Activated T-helper 2 cell treated with anti-CD3 and anti-CD28 coated beads, Interferon-gamma antibody, Interleukin-2, Interleukin-4, amounts not matched to agents 10 μg/mL and 5 μg/mL and 100 μg/mL, durations not matched to agents 14 hours and 24 hours and 36 hours (primary cell): ENCODE data around the gene ZNF613. TPM values are rescaled to one million over a fixed set of nuclear protein-coding genes. Genes with fewer than 3 reads are reported as not detected.
"Not testable (repeated sequence)": the region's sequence is repeated elsewhere in the genome, so short reads cannot be mapped to it uniquely, and the experiment has no call there.

Experiments
- DNase-seq: peaks from one replicate; pipeline ENCODE4 v3.0.0; 2021; ENCODE audit warnings: low spot score
- H3K27ac Mint-ChIP-seq: one replicate; pipeline ENCODE4 v1.8.0; 2021; ENCODE audit warnings: mixed read lengths
- H3K27me3 Mint-ChIP-seq: one replicate; pipeline ENCODE4 v1.8.0; 2021; ENCODE audit warnings: low read depth, mixed read lengths
- H3K36me3 Mint-ChIP-seq: one replicate; pipeline ENCODE4 v1.8.0; 2021; ENCODE audit warnings: low read depth, mixed read lengths
- H3K4me1 Mint-ChIP-seq: one replicate; pipeline ENCODE4 v1.8.0; 2021; ENCODE audit warnings: low read depth, mixed read lengths
- H3K4me3 Mint-ChIP-seq: one replicate; pipeline ENCODE4 v1.8.0; 2021; ENCODE audit warnings: low read depth, mild to moderate bottlenecking, moderate library complexity, mixed read lengths
- H3K9me3 Mint-ChIP-seq: one replicate; pipeline ENCODE4 v1.8.0; 2021; ENCODE audit warnings: mixed read lengths
- intact Hi-C: fragments of 100-400 bp; cut with micrococcal nuclease; formaldehyde crosslinking; loops from one replicate; pipeline ENCODE4 v1.15.1; 2023
- total RNA-seq: library from RNA; stranded (reverse); gene quantifications from 2 replicates; pipeline ENCODE4 v1.2.3, GENCODE V29; 2022

The ZNF613 gene
- total RNA-seq, 1 donor from 2014 or later, result 3.6 TPM

DNA sequence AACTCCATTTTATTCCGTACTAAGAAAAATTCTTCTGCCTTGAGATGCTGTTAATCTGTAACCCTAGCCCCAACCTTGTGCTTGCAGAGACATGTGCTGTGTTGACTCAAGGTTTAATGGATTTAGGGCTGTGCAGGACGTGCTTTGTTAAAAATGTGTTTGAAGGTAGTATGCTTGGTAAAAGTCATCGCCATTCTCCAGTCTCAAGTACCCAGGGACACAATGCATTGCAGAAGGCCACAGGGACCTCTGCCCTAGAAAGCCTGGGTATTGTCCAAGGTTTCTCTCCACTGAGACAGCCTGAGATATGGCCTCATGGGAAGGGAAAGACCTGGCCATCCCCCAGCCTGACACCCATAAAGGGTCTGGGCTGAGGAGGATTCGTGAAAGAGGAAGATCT is 30.6 kb downstream of the ZNF613 start:
- H3K4me3 Mint-ChIP-seq, DNase-seq, H3K27me3 Mint-ChIP-seq, H3K27ac Mint-ChIP-seq, H3K4me1 Mint-ChIP-seq, intact Hi-C loops: not testable (repeated sequence)
- Mint-ChIP-seq H3K36me3 (peaks cover 12% of the 10 kb centered on the region), H3K9me3 (peaks cover 73% of the 10 kb centered on the region)

DNA sequence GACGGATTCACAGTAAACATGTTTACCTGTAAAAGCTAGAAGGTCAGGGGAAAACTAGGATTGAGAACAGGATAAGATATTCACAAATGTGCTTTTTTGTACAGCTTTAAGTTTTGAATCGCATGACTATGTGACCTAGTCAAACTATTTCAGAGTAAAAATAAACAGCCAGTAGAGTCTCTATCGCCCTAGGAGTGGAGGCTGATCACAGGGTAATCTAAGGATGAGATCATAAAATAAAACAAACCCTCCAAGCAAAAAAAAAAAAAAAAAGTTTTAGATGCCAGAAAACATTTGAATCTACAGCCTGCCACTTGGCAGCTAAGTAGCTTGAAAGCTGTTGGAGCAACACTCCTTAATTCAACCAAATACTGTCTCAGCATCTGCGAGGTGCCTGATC is 32.5 kb downstream of the ZNF613 start:
- Mint-ChIP-seq H3K27me3 (no peaks in the 10 kb centered on the region), H3K4me1 (no peaks in the 10 kb centered on the region), H3K9me3 (peaks cover 75% of the 10 kb centered on the region), H3K27ac (no peak overlapping the region), H3K4me3 (no peak overlapping the region), H3K36me3 (peaks cover 29% of the 10 kb centered on the region)
- intact Hi-C loops, result no loop called here
- DNase-seq, result no peak

DNA sequence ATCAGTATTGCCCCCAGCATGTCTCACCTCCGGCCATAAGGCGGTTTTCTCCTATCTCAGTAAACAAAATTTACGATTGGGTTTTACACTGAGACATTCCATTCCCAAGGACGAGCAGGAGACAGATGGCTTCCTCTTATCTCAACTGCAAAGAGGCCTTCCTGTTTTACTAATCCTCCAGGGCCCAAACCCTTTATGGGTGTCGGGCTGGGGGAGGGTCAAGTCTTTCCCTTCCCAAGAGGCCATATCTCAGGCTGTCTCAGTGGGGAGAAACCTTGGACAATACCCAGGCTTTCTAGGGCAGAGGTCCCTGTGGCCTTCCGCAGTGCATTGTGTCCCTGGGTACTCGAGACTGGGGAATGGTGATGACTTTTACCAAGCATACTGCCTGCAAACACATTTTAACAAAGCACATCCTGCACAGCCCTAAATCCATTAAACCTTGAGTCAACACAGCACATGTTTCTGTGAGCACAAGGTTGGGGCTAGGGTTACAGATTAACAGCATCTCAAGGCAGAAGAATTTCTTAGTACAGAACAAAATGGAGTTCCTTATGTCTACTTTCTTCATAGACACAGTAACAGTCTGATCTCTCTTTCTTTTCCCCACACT is 33.5 kb downstream of the ZNF613 start:
- DNase-seq, H3K27ac Mint-ChIP-seq, intact Hi-C loops, H3K27me3 Mint-ChIP-seq, H3K4me1 Mint-ChIP-seq, H3K4me3 Mint-ChIP-seq: not testable (repeated sequence)
- peaks cover 81% of the 10 kb centered on the region for H3K9me3 Mint-ChIP-seq
- peaks cover 39% of the 10 kb centered on the region for H3K36me3 Mint-ChIP-seq

DNA sequence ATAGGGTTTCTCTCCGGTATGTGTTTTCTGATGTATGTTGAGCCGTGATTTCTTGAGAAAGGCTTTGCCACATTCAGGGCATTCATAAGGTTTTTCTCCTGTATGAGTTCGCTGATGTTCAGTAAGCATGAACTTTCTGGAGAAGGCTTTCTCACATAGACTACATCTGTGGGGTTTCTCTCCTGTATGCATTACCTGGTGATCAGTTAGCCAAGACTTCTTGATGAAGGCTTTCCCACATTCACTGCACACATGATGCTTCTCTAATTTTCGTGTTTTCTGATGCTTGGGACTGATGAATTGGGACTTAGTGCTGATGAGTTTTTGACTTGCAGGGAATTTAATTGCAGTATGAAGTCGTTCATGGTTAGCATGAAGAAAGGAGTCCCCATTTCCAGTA is 38.3 kb downstream of the ZNF613 start:
- H3K36me3 Mint-ChIP-seq, result peaks cover 79% of the 10 kb centered on the region
- intact Hi-C loops, result no loop called here
- no peak for DNase-seq
- no peak overlapping the region for H3K4me3 Mint-ChIP-seq
- H3K27ac Mint-ChIP-seq, result no peak overlapping the region
- peaks cover 74% of the 10 kb centered on the region for H3K9me3 Mint-ChIP-seq
- H3K4me1 Mint-ChIP-seq, result no peaks in the 10 kb centered on the region
- no peaks in the 10 kb centered on the region for H3K27me3 Mint-ChIP-seq

DNA sequence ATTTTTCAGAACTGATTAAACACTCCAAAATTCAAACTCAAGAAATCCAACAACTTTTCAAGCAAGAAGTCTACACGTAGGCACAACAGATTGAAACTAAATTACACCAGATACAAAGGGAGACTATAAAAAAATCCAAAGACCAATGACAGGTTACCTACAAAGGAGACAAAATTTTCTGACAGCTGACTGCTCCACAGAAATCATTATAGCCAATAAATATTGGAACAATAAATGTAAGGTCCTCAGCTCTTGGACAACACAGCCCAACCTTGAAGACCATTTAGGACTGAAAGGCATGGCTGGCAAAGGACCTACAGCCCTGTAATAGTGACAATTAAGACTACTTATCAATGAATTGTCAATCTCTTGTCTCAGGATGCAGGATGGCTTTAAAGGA is 43.4 kb downstream of the ZNF613 start:
- peaks cover 87% of the 10 kb centered on the region for H3K36me3 Mint-ChIP-seq
- H3K27me3 Mint-ChIP-seq, result no peaks in the 10 kb centered on the region
- H3K9me3 Mint-ChIP-seq, result peaks cover 74% of the 10 kb centered on the region
- no peak overlapping the region for H3K4me3 Mint-ChIP-seq
- no peaks in the 10 kb centered on the region for H3K4me1 Mint-ChIP-seq
- intact Hi-C loops, result no loop called here
- no peak for DNase-seq
- H3K27ac Mint-ChIP-seq, result no peak overlapping the region

DNA sequence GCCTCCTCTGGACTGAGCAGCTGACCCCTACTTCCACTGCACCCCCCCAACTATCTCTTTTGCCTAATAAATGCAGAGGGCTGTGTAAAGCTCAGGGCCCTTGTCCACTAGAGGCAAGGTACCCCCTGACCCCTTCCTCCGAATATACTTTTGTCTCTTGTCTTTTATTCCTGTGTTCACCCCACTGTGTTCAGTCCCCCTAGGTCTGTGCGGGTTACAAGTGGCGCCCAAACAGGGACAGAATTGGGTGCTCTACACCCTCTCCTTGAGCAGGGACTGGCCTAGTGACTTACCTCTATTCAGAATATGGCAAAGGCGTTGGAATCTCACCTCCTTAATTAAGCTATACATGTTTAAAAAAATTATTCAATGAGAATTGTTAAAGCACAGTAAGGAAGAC is 44.4 kb downstream of the ZNF613 start:
- Mint-ChIP-seq H3K27ac (no peak overlapping the region), H3K4me1 (no peaks in the 10 kb centered on the region), H3K36me3 (peaks cover 85% of the 10 kb centered on the region), H3K9me3 (peaks cover 78% of the 10 kb centered on the region), H3K27me3 (no peaks in the 10 kb centered on the region), H3K4me3 (no peak overlapping the region)
- DNase-seq, result no peak
- intact Hi-C loops, result no loop called here

DNA sequence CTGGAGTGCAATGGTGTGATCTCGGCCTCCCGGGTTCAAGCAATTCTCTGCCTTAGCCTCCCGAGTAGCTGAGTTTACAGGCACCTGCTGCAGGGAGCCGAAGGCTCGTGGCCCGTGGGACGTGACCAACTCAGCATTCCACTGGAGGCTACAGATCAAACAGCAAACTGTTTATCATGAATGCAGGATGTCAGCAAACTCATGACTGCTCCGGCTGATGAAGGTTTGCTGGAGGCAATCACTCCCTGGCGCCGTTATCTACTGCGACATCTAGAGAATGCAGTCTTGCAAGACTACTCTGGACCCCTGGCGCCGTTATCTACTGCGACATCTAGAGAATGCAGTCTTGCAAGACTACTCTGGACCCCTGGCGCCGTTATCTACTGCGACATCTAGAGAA is 48.5 kb downstream of the ZNF613 start:
- H3K27me3 Mint-ChIP-seq, intact Hi-C loops, H3K4me1 Mint-ChIP-seq, H3K27ac Mint-ChIP-seq, H3K4me3 Mint-ChIP-seq, DNase-seq: not testable (repeated sequence)
- Mint-ChIP-seq H3K9me3 (peaks cover 89% of the 10 kb centered on the region), H3K36me3 (peaks cover 92% of the 10 kb centered on the region)

DNA sequence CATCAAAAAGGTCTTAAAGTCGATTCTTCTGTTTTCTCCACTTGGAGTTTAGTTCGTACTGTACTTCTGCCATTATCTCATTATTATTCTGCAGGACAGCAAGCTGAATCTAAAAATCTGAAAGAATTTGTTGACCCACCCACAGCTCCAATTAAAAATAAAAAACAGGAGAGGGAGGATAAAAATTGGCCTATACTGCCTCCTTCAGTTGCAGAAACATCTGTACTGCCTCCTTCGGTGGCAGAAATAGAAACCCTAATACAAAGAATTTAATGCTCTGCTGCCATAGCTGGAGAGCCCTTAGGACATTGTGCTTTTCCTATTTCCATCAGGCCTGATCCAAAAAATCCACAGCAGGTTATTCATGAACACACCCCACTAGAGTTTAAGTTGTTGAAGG is 49.6 kb downstream of the ZNF613 start:
- DNase-seq, result no peak
- Mint-ChIP-seq H3K9me3 (peaks cover 89% of the 10 kb centered on the region), H3K27ac (no peak overlapping the region), H3K36me3 (peaks cover 92% of the 10 kb centered on the region), H3K27me3 (no peaks in the 10 kb centered on the region), H3K4me1 (no peaks in the 10 kb centered on the region), H3K4me3 (no peak overlapping the region)
- intact Hi-C loops, result no loop called here

DNA sequence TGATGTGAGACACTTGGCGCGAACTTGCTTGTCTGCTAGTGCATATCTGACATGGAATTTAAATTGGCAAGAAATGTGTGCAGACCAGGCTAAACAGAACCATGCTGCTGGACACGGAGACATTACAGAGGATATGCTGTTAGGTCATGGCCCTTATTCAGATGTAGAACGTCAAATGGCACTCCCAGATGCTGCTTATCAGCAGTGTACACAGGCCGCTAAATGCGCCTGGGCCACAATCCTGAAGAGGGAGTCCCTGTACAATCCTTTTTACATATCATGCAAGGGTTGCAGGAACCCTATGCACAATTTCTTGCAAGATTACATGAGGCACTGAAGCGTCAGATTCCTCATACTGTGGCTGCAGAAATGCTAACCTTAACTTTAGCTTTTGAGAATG is 50.1 kb downstream of the ZNF613 start:
- peaks cover 90% of the 10 kb centered on the region for H3K36me3 Mint-ChIP-seq
- intact Hi-C loops, result no loop called here

DNA sequence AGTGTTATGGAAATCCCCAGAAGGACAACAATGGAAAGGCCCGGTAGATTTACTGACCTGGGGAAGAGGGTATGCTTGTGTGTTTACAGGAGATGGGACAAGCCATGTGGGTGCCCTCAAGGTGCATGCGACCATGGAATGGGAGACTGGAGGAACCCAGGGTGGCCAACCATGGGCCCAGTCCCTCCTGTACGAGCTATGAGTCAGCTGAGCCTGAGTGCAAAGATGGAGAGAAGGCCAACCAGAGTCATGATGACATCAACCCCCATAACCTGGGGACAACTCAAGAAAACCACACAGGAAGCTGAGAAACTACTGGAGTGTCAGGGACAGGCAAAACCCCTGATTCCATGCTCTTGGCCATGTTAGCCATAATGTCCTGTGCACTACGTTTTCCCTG is 51.6 kb downstream of the ZNF613 start:
- intact Hi-C loops, result no loop called here
- H3K9me3 Mint-ChIP-seq, result peaks cover 91% of the 10 kb centered on the region

More for the DNA sequence above, 50.1 kb downstream of the ZNF613 start:
- no peak for DNase-seq
- Mint-ChIP-seq H3K27me3 (no peaks in the 10 kb centered on the region), H3K9me3 (peaks cover 88% of the 10 kb centered on the region), H3K4me3 (no peak overlapping the region), H3K27ac (no peak overlapping the region), H3K4me1 (no peaks in the 10 kb centered on the region)

DNA sequence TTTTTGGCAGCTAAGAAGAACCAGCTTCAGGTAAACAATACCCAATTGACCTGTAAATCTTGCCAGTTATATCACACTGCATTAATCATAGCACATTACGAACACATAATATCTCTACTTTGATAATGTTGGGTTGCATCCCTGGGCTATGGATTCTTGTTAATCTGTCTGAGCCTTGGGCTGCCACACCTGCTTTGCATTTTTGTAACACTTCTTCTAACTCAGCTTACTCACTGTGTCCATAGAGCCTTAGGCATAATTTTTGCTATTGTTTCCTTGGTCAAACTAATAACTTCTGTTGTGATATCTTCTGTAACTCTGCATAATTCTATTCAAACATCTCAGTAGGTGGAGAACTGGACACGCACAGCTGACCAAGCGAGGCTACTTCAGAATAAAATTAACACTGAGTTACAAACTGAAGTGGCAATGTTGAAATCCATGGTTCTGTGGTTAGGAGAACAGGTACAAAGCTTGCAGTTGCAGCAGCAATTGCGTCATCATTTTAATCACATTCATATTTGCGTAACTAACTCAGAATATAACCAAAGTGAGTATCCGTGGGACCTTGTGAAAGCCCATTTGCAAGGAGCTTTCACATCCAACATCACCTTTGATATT is 53.0 kb downstream of the ZNF613 start:
- no peaks in the 10 kb centered on the region for H3K27me3 Mint-ChIP-seq
- no peak for DNase-seq
- peaks cover 1% of the 10 kb centered on the region for H3K4me1 Mint-ChIP-seq
- H3K4me3 Mint-ChIP-seq, result no peak overlapping the region
- H3K36me3 Mint-ChIP-seq, result peaks cover 82% of the 10 kb centered on the region
- no peak overlapping the region for H3K27ac Mint-ChIP-seq
- intact Hi-C loops, result no loop called here
- peaks cover 86% of the 10 kb centered on the region for H3K9me3 Mint-ChIP-seq

More for the DNA sequence above, 51.6 kb downstream of the ZNF613 start:
- no peak for DNase-seq
- Mint-ChIP-seq H3K36me3 (peaks cover 88% of the 10 kb centered on the region), H3K27ac (no peak overlapping the region), H3K4me1 (no peaks in the 10 kb centered on the region), H3K27me3 (no peaks in the 10 kb centered on the region), H3K4me3 (no peak overlapping the region)

DNA sequence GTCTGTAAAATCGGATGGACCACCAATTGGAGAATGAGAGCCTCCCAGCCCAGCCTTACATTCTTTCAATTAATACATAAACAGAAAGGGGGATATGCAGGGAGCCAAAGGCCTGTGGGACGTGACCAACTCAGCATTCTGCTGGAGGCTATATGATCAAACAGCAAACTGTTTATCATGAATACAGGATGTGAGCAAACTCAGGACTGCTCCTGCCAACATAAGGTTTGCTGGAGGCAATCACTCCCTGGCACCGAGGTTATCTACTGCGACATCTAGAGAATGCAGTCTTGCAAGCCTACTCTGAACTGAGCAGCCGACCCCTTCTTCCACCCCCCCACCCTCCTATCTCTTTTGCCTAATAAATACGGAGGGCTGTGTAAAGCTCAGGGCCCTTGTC is 53.7 kb downstream of the ZNF613 start:
- not testable (repeated sequence) for H3K4me3 Mint-ChIP-seq

DNA sequence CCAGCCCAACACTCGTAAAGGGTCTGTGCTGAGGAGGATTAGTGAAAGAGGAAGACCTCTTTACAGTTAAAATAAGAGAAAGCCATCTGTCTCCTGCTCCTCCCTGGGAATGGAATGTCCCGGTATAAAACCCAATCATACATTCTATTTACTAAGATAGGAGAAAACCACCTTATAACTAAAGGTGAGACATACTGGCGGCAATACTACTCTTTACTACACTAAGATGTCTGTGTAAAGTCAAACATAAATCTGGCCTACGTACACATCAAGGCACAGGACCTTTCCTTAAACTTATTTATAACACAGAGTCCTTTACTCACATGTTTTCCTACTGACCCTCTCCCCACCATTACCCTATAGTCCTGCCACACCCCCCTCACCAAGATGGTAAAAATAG is 56.1 kb downstream of the ZNF613 start:
- Mint-ChIP-seq H3K4me3 (no peak overlapping the region), H3K9me3 (peaks cover 78% of the 10 kb centered on the region), H3K36me3 (peaks cover 77% of the 10 kb centered on the region), H3K27me3 (no peaks in the 10 kb centered on the region), H3K27ac (no peak overlapping the region), H3K4me1 (peaks cover 8% of the 10 kb centered on the region)
- intact Hi-C loops, result no loop called here
- no peak for DNase-seq

More for the DNA sequence above, 53.7 kb downstream of the ZNF613 start:
- intact Hi-C loops, H3K27me3 Mint-ChIP-seq, H3K27ac Mint-ChIP-seq, H3K4me1 Mint-ChIP-seq, DNase-seq: not testable (repeated sequence)
- H3K36me3 Mint-ChIP-seq, result peaks cover 83% of the 10 kb centered on the region
- H3K9me3 Mint-ChIP-seq, result peaks cover 83% of the 10 kb centered on the region
